A673 (cell line): ENCODE data around the gene HECTD4. TPM values are rescaled to one million over a fixed set of nuclear protein-coding genes. Genes with fewer than 3 reads are reported as not detected.

Experiments
- BruUV-seq: library from RNA; stranded (reverse); fragments of 400-500 nt; replicated peaks from 2 replicates; lab custom pipeline; 2021; lab: Mats Ljungman, UMichigan
- CTCF ChIA-PET: fragments of 300-600 bp; sonication (Branson Sonifier 250); formaldehyde crosslinking; loops from one replicate; lab custom pipeline; 2022; ENCODE audit warnings: antibody characterized with exemption; lab: Charles Lee
- POLR2A ChIA-PET: fragments of 300-600 bp; sonication (Branson Sonifier 250); formaldehyde crosslinking; loops from one replicate; lab custom pipeline; 2022; ENCODE audit warnings: antibody characterized with exemption; ENCODE audit not compliant: low non-redundant PET; lab: Charles Lee
- DNase-seq: peaks from one replicate; pipeline ENCODE4 v3.0.0-alpha.2; 2015; ENCODE audit warnings: low spot score
- H3K27ac ChIP-seq: fragments of 200-600 bp; sonication (generic); 2 replicates; pipeline ENCODE4 v1.5.1; 2016; ENCODE audit warnings: mixed run types, low read depth, mild to moderate bottlenecking, mixed read lengths, antibody characterized with exemption, low read length; ENCODE audit not compliant: poor library complexity, severe bottlenecking
- H3K27me3 ChIP-seq: fragments of 200-600 bp; sonication (generic); replicated peaks from 2 replicates; pipeline ENCODE4 v1.6.1; 2017; ENCODE audit warnings: mixed run types, low read depth, mild to moderate bottlenecking, mixed read lengths, antibody characterized with exemption, low read length; ENCODE audit not compliant: insufficient read depth, poor library complexity
- H3K36me3 ChIP-seq: fragments of 200-600 bp; sonication (generic); 2 replicates; pipeline ENCODE4 v1.6.1; 2016; ENCODE audit warnings: mixed run types, mild to moderate bottlenecking, mixed read lengths, antibody characterized with exemption, low read length; ENCODE audit not compliant: insufficient read depth, poor library complexity, severe bottlenecking
- H3K4me1 ChIP-seq: fragments of 200-600 bp; sonication (generic); 2 replicates; pipeline ENCODE4 v1.6.1; 2017; ENCODE audit warnings: mixed run types, mild to moderate bottlenecking, mixed read lengths, antibody characterized with exemption, low read length; ENCODE audit not compliant: insufficient read depth, poor library complexity, severe bottlenecking
- H3K4me3 ChIP-seq: fragments of 200-600 bp; sonication (generic); 2 replicates; pipeline ENCODE4 v1.5.1; 2016; ENCODE audit warnings: low read depth, mixed run types, mild to moderate bottlenecking, mixed read lengths, low read length; ENCODE audit not compliant: poor library complexity, severe bottlenecking
- H3K9me3 ChIP-seq: fragments of 200-600 bp; sonication (generic); 2 replicates; pipeline ENCODE4 v1.6.1; 2016; ENCODE audit warnings: mixed run types, low read depth, mild to moderate bottlenecking, mixed read lengths, antibody characterized with exemption, low read length; ENCODE audit not compliant: poor library complexity, severe bottlenecking
- EZH2 ChIP-seq: fragments of 200-600 bp; sonication (generic); IDR thresholded peaks from 2 replicates; pipeline ENCODE4 v1.6.1; 2017; ENCODE audit warnings: borderline replicate concordance, low read depth, mild to moderate bottlenecking, mixed read lengths, antibody characterized with exemption, low read length; ENCODE audit not compliant: poor library complexity, severe bottlenecking
- intact Hi-C: fragments of 100-400 bp; cut with micrococcal nuclease; formaldehyde crosslinking; loops from one replicate; pipeline ENCODE4 v1.10.0; 2022; ENCODE audit not compliant: unreplicated experiment
- total RNA-seq: library from RNA; stranded (reverse); gene quantifications from 2 replicates; pipeline ENCODE4 v1.2.3, GENCODE V29; 2021
- TF ChIP-seq, protein P1 (sequence below): fragments of 300-800, 200-600 bp; sonication (generic); conservative IDR thresholded peaks from 2 replicates; pipeline ENCODE4 v1.5.1; 2017; ENCODE audit warnings: low read depth, mild to moderate bottlenecking, antibody characterized with exemption, low read length, moderate library complexity, mixed read lengths

Gene HECTD4
- total RNA-seq, 1 experiment from 2014 or later = 52.1 TPM

DNA sequence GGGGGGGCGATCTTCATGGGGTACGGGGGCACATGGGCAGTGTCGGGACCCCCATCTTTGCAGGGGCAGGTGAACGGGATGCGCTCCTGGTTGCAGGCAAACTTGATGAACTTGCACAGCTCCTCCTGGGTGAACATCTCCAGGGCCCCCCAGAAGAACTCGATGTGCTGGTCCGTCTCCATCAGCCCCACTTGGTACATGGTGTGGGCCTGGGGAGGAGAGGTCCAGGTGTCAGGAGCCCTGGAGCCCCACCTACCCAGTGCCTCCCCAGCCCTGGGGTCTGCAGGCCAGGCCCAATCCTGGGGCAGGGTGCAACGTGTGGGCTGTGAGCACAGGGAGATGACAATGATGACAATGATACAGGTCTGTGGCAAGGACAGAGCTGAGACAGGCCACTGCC, 219.2 kb downstream of the HECTD4 start:
- no peak overlapping the region for H3K27ac ChIP-seq
- no peak for DNase-seq
- no peaks in the 10 kb centered on the region for H3K27me3 ChIP-seq
- no peaks in the 10 kb centered on the region for H3K9me3 ChIP-seq
- H3K4me3 ChIP-seq = no peak overlapping the region
- TF ChIP-seq EZH2 = no peak
- TF ChIP-seq, protein P1, sequence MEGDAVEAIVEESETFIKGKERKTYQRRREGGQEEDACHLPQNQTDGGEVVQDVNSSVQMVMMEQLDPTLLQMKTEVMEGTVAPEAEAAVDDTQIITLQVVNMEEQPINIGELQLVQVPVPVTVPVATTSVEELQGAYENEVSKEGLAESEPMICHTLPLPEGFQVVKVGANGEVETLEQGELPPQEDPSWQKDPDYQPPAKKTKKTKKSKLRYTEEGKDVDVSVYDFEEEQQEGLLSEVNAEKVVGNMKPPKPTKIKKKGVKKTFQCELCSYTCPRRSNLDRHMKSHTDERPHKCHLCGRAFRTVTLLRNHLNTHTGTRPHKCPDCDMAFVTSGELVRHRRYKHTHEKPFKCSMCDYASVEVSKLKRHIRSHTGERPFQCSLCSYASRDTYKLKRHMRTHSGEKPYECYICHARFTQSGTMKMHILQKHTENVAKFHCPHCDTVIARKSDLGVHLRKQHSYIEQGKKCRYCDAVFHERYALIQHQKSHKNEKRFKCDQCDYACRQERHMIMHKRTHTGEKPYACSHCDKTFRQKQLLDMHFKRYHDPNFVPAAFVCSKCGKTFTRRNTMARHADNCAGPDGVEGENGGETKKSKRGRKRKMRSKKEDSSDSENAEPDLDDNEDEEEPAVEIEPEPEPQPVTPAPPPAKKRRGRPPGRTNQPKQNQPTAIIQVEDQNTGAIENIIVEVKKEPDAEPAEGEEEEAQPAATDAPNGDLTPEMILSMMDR = no peak
- no peaks in the 10 kb centered on the region for H3K4me1 ChIP-seq
- POLR2A ChIA-PET = no interaction called here
- CTCF ChIA-PET = no interaction called here
- peaks cover 20% of the 10 kb centered on the region for H3K36me3 ChIP-seq
- BruUV-seq = no TSS peak
- intact Hi-C loops = no loop called here

DNA sequence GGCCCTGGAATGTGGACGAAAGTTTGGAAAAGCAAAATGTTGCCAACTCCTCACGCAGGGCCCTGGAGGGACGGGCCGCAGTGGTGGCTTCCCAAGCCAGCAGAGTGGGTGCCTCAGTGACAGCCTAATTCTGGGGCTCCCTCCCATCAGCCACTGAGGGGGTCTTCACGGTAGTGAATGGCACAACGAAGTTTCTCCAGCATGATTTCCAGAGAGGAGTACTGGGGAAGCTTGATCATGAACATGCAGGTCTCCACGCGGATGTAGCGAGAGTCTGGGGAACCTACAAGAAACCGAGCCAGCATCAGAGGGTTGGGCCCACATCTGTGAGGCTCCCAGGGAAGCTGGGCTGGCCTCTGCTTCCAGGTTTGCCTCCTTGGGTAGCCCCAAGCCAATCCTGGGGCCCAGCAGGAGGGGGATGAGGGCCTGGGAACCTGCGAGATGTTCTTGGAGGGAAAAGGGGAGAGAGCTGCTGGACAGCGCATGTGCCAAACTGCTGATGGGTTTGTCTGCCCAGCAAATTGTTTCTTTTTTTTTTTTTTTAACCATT, 219.9 kb downstream of the HECTD4 start:
- Histone ChIP-seq H3K9me3 (no peaks in the 10 kb centered on the region), H3K27ac (no peak overlapping the region), H3K36me3 (peaks cover 22% of the 10 kb centered on the region), H3K4me3 (no peak overlapping the region), H3K4me1 (no peaks in the 10 kb centered on the region), H3K27me3 (no peaks in the 10 kb centered on the region)
- no peak for DNase-seq
- CTCF ChIA-PET = no interaction called here
- no peak for TF ChIP-seq EZH2
- TF ChIP-seq, protein P1 = no peak
- POLR2A ChIA-PET = no interaction called here
- BruUV-seq = no TSS peak
- intact Hi-C loops = no loop called here

DNA sequence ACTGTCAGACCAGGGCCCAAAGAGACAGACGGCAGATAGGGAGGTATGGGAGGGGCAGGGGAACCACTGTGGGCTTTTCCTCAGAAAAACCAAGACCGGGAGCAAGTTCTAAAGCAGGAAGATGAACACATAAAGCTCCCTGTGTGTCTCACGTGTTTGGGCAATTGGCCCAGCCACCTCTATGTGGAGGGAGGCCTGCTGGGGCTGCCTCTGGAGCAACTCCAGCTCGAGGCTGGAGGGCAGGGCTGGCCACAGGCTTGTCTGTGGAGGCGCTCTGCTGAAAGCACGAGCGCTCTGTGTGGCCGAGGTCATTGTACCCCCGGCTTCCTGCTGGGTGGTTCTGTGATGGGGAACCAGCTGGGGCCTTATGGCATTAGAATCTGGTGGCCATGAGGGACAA, 220.5 kb downstream of the HECTD4 start:
- H3K9me3 ChIP-seq = no peaks in the 10 kb centered on the region
- DNase-seq = no peak
- ChIA-PET POLR2A (no interaction called here), CTCF (no interaction called here)
- H3K27ac ChIP-seq = no peak overlapping the region
- intact Hi-C loops = no loop called here
- H3K27me3 ChIP-seq = no peaks in the 10 kb centered on the region
- TF ChIP-seq EZH2 = no peak
- TF ChIP-seq, protein P1 = no peak
- no TSS peak for BruUV-seq
- peaks cover 22% of the 10 kb centered on the region for H3K36me3 ChIP-seq
- H3K4me1 ChIP-seq = no peaks in the 10 kb centered on the region
- no peak overlapping the region for H3K4me3 ChIP-seq
